G401.6 (cell line): ENCODE results near the gene EFHD2.

ENCODE experiments used
- FAIRE-seq: peaks from 2 replicates; lab custom pipeline; 2012; peaks lifted over from hg19 to GRCh38; lab: Jason Lieb, UNC

Gene EFHD2

DNA sequence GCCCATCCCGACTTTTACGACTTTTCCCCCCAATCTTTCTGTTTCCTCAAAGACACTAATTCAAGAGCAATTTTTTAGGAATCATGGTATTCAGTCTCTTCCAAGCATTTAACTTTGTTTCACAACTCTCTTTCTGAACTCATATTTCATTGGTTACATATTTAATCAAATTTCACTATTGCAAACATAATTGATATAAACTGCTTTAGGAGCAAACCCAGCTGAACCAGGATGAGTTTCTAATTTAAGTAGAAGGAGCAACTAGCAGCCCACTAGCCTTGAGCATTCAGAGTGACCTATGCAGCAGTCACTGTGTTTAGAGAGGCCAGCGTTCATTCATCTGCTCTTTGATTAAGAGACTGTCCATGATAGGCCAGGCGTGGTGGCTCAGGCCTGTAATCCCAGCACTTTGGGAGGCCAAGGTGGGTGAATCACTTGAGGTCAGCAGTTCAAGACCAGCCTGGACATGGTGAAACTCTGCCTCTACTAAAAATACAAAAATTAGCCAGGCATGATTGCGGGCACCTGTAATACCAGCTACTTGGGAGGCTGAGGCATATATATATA is 68.0 kb downstream of the EFHD2 start:
- no peak for FAIRE-seq
